ENCODE data around the gene SORBS1.

SORBS1 gene

DNA sequence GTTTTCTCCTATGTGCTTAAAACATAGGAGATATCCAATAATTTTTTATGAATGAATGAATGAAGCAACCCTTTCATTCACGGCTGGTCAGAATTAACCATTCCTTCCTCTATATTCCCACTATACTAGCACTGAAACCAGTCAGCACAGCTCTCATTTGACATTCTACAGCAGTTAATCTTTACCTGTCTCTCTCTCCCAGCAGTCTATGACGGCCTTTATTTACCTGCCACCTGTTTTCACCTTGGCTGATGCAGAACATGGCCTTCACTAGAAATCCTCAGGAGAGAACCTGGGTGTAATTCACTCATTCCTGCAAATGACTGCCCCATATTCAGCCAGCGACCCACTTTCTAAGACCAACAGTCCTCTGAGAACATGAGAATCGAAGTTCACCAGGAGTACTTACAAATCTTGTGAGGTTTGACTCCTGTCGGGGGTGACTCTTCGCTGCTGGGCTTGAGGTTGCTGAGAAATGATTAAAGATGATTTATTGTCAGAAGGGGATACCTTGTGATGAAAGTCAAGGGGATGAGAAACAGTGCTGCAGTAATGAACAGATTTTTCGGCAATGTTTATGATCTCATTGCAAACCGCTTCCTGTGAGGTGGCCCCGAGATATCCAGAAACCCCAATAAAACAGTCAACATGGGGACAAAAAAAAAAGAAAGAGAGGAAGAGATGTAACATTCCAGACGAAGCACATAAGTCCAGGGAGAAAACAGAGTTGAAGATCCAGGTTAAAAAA, 239.4 kb downstream of the SORBS1 start:
- DNase-seq (ENCODE audit: insufficient read length, low spot score) (no peak), FAIRE-seq (no peak)
- no peak for TF ChIP-seq POLR2A (IDR thresholded peaks at IDR 0.05; ENCODE audit: low read depth, low read length)

DNA sequence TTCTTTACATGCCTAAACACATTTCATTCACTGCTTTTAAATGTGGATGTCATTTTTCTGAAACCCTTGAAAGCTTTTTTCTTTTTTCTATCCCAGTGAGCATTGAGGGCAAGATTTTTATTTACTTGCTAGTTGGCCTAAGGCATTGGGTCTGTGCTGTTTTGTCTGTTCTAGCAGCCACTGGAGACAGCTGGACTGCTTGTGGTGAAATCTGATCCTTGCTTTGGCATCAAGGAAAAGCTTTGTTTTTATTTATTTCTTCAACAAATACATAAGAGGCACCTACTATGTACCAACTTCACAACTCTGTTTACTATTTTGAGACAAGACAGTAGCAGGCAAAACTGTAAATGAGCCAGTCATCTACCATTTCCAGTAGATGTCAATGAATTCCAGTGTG, 241.9 kb downstream of the SORBS1 start:
- TF ChIP-seq POLR2A (IDR thresholded peaks at IDR 0.05; ENCODE audit: low read depth, low read length) = no peak
- DNase-seq (ENCODE audit: insufficient read length, low spot score) (no peak), FAIRE-seq (no peak)

DNA sequence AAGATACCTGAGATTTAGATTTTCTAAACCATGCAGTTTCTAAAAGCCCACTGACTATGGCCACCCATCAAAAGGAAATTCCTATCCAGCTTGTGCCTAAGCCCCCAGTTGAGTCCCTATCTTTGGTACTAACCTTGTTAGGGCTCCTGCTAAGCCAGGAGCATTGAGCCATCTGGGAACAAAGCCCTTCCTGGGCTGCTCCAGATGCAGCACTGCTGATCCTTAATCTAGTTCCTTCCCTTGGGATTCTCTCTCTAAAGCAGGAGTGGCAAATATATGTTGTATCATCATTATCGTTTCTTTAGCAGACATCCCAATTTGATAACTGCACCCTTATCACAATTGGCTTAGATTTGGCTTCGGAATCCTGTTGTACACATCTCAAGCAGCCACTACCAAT, 245.7 kb downstream of the SORBS1 start:
- no peak for TF ChIP-seq POLR2A (IDR thresholded peaks at IDR 0.05; ENCODE audit: low read depth, low read length)
- no peak for DNase-seq (ENCODE audit: insufficient read length, low spot score)
- FAIRE-seq = no peak

DNA sequence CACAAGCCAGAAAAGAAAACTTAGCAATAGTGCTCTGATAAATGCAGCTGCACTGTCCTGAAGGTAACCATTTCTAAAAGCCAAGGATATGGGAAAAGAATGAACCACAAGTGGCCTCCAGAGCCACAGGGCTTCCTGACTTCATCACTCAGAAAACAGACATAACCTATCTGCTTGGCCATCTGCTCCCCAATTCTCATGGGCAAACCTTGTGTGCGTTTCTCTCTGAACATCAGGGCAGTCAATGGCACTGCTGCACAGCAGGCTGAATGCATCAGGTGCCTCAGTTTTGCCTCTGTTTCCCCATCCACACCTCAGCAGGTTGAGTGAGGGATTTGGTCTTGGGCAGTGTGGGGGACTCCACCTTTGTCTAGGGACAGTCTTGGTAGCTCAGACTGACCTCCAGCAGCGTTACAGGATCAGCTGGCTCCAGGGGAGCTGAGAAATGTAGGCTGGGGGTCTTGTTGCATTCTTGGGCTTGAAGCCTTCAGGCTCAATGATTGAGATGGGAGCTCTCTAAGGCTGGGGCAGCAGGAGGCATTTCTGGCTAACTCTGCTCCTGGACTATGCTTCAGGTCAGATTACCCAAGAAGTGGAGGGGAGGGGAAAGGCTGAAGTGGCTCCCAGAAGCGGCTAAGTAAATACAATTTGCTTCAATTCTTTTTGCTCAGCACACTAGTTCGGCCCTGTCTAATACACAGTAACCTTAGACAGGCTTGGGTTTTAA, 246.8 kb downstream of the SORBS1 start:
- FAIRE-seq = no peak
- no peak for TF ChIP-seq POLR2A (IDR thresholded peaks at IDR 0.05; ENCODE audit: low read depth, low read length)
- DNase-seq (ENCODE audit: insufficient read length, low spot score) = no peak

DNA sequence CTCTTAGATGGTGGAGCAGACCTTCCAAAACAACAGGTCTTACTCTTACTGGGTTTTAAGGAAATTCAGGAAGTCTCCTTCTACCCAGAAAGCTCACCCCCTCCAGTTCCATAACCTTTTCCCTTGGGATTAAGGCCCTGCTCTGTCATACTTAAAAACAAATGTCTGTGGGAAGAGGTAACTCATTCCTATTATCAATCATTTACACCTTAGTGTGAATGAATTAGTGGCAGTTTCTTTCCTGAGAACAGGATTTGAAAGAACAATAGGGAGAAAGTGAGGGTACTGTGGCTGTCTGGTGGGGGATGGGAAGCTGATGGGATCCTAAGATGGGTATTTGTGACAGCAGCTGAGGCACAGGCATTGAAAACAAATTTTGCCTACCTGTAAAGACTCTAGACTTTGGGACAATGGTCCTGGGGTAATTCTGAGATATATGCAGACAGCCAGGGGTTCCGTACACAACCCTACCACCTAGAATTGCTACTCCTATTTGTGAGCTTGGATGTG, 248.1 kb downstream of the SORBS1 start:
- DNase-seq (ENCODE audit: insufficient read length, low spot score) (no peak), FAIRE-seq (no peak)
- TF ChIP-seq POLR2A (IDR thresholded peaks at IDR 0.05; ENCODE audit: low read depth, low read length) = no peak

DNA sequence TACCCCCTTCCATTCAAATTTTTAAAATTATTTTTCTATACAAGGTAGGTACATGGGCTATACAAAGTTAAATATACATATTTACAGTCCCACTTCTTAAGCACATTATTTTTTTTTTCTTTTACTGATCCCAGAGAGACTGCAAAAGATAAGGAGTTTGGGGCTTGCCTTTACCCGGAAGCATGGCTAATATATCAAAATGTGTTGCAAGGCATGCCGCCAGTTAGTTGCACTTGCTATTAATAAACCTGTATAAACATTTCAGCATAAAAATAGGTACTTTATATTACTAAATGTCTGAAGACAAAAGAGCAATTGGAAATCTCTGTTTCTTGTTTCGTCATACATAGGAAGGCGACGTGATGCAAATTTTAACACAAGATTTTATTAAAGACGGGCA, 248.9 kb downstream of the SORBS1 start:
- DNase-seq (ENCODE audit: insufficient read length, low spot score) = no peak
- no peak for TF ChIP-seq POLR2A (IDR thresholded peaks at IDR 0.05; ENCODE audit: low read depth, low read length)
- no peak for FAIRE-seq

DNA sequence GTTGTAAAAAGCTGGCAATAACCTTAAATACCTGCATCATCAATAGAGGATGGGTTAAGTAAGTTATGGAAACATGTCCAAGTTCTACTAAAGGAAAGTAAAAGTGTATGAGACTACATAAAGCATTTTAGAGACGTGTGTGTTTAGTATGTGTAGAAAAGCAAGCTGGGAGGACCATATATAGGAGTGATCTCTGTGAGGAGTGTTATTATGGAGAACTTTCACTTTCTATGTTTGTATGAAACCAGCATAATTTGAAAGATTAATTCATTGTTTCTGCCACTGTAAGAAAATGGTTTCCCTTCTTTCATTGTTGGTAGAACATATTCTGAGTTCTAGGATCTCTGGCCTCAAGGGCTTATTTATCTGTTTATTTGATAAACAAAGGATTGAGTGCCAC, 251.2 kb downstream of the SORBS1 start:
- FAIRE-seq (no peak), DNase-seq (ENCODE audit: insufficient read length, low spot score) (no peak)
- TF ChIP-seq POLR2A (IDR thresholded peaks at IDR 0.05; ENCODE audit: low read depth, low read length) = no peak

DNA sequence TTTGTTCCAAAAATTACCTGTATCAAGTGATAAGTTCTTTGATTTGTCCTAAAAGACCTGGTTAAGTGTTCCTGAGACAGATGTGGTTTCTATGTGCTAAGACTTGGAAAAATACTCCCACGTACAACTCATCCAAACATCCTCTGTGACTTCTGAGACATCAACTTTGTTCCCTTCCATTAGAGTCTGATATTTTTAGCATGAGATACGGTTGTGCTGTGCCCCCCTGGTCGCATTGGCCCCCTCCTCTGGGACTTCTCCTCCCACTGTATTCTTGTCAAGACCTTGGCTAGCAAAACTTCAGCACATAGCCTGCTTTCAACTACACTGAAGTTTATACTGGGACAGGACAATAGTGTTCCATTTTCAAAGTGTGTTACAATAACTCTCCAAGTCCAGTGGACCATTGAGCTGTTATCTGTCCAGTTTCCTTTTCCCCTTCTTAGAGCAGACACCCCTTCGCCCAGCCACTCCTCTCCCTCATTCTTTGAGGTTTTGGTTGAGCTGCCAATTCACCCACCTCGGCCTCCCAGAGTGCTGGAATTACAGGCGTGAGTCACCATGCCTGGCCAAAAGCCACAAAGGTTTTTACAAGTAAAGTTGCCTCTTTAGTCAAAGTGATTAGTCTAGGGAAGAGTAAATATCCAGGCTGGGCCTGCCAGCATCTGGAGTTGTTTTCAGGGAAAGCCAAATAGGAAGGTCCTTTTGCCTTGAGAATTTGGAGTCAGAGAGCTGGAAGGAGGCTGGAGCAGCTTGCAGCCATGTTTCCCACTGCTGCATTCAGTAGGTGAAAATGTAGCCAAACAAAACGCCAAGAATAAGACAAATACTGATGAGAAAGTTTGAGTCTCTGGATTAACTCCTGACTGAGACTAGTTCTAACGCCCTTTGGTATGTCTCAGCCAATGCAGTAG, 252.5 kb downstream of the SORBS1 start:
- DNase-seq (ENCODE audit: insufficient read length, low spot score) = peak; percentile 72
- TF ChIP-seq POLR2A (IDR thresholded peaks at IDR 0.05; ENCODE audit: low read depth, low read length) = no peak
- peak; percentile 98 for FAIRE-seq

DNA sequence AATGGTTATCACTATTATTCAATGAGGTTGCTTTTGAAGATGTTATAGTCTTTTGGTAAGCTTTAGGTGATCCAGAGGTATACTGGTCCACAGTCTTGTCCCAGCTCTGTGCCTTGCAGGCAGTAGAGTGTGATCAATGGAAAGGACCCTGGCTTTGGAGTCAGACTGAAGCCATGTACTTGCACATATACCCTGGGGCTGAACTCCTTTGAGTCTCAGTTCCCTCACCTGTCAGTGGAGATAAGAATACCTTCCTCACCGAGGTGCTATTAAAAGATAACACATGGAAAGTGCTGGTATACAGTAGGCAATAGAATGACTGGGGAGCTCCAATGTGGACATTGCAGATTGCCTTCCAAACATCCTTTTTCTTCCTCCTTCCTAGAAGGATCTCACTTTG, 254.3 kb downstream of the SORBS1 start:
- FAIRE-seq (no peak), DNase-seq (ENCODE audit: insufficient read length, low spot score) (no peak)
- TF ChIP-seq POLR2A (IDR thresholded peaks at IDR 0.05; ENCODE audit: low read depth, low read length) = no peak

DNA sequence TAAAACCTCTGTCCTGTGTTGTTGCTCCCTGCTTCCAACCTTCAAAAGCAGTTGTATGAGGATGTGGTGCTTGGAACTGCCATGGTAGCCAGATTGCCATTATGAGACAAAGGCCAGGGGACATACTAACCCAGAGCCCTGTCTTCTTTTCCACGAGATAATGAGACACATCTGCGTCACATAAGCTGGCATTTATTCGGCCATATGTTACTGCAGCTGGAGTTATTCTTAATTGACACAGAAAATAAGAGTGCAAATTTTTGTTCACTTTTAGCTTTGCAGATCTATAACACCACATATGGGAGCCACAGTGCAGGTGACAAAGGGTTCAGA, 254.9 kb downstream of the SORBS1 start:
- FAIRE-seq (no peak), DNase-seq (ENCODE audit: insufficient read length, low spot score) (no peak)
- TF ChIP-seq POLR2A (IDR thresholded peaks at IDR 0.05; ENCODE audit: low read depth, low read length) = no peak

DNA sequence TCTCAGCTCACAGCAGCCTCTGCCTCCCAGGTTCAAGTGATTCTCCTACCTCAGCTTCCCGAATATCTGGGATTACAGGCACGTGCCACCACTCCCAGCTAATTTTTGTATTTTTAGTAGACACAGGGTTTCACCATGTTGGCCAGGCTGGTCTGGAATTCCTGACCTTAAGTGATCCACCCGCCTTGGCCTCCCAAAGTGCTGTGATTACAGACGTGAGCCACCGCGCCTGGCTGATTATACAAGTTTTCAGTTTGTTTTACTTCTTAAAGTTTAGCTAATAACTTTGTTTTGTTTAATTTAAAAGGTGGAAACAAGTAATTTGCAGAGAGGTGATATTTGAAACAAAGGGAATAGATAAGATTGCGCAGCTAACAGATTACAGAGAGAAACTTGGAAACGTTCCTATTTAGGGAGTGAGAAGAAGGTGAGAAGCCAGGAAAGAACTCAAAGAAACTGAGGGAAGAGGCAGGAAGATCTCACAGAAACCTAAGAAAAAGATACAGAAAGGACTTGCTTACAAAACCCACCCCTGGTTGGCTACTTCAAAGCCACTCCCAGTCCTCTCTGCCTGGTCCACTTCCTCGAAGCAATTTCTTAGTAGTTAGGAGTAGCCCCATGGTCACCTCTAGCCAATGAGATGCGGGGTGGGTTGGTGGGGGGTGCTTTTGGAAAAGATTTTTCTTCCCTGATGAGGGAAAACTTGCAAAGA, 255.4 kb downstream of the SORBS1 start:
- DNase-seq (ENCODE audit: insufficient read length, low spot score) (no peak), FAIRE-seq (no peak)
- TF ChIP-seq POLR2A (IDR thresholded peaks at IDR 0.05; ENCODE audit: low read depth, low read length) = no peak

DNA sequence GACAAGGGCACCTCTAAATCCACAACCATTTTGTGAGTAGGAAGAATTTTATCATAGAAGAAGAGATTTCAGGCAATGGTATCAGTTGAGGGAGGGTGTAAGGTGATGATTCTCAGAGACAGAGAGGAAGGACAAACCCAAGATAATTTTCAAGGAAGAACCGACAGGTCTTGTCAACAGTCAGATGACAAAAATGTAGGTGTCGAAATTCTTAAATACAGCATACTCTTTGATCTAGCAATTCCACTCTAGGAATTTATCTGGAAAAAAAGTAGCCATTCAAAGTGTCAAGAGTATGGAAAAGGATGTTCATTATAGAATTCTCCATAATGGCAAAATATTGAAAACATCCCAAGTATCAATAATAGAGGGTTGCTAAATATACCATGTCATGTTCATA, 256.2 kb downstream of the SORBS1 start:
- FAIRE-seq = no peak
- TF ChIP-seq POLR2A (IDR thresholded peaks at IDR 0.05; ENCODE audit: low read depth, low read length) = no peak
- no peak for DNase-seq (ENCODE audit: insufficient read length, low spot score)

DNA sequence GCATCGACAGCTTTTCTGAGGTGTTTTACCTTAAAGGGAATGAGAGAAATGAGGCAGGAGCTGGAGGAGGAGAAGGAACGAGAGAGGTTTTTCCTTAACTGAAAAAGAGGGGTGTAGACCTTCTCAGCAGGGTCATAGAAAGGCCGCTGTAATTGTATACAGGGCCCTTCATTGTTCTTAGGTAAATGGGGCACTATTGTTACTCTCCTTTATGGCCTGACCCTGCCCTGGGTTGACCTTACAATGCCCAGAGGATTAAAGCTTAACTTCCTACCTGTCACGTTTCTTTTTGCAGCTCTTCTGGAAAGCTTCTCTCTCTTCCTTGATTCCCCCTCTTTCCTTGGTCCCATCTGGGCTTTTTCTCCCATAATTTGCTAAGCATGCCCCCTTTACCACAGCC, 256.7 kb downstream of the SORBS1 start:
- TF ChIP-seq POLR2A (IDR thresholded peaks at IDR 0.05; ENCODE audit: low read depth, low read length) = no peak
- DNase-seq (ENCODE audit: insufficient read length, low spot score) (no peak), FAIRE-seq (no peak)
